ENCODE results near the gene HDDC3. TPM values are rescaled to one million over a fixed set of nuclear protein-coding genes. Genes with fewer than 3 reads are reported as not detected.
A peak's percentile ranks its signal among the peaks of the same experiment; 100 is the strongest.

The HDDC3 gene
- total and polyA plus RNA-seq, 9 of the 15 experiments (the other 6 are each of a cell fraction or from before 2014, with no cell fraction given), result 14.9 to 55.8 (median 36.9) TPM

GRCh38 chr15:90895571-90896117, 36.7 kb downstream of the HDDC3 start (continued):
- TF ChIP-seq ZNF511 (CRISPR knock-in tag; IDR thresholded peaks at IDR 0.05), result no peak
- TF ChIP-seq SNIP1 (IDR thresholded peaks at IDR 0.05; ENCODE audit: low read depth), result no peak
- no peak for TF ChIP-seq ID3 (CRISPR knock-in tag; IDR thresholded peaks at IDR 0.05)
- TF ChIP-seq ID3 (tag; IDR thresholded peaks at IDR 0.05), result no peak
- TF ChIP-seq KLF13 (tag; IDR thresholded peaks at IDR 0.05; ENCODE audit: borderline replicate concordance, low read depth), result no peak
- TF ChIP-seq E2F8 (IDR thresholded peaks at IDR 0.05; ENCODE audit: low read depth, partially characterized antibody), result no peak
- no peak for TF ChIP-seq ZKSCAN1 (IDR thresholded peaks at IDR 0.05; ENCODE audit: low read depth, low read length)
- no peak for TF ChIP-seq CHD1 (IDR thresholded peaks at IDR 0.05; ENCODE audit: low read length)
- no peak for TF ChIP-seq FOXA1 (IDR thresholded peaks at IDR 0.05; ENCODE audit: borderline replicate concordance)
- no peak for TF ChIP-seq ARID2 (IDR thresholded peaks at IDR 0.05)
- no peak for TF ChIP-seq FOXJ3 (CRISPR knock-in tag; IDR thresholded peaks at IDR 0.05)
- TF ChIP-seq NFIX (CRISPR knock-in tag; IDR thresholded peaks at IDR 0.05; ENCODE audit: low read depth), result no peak
- no peak for TF ChIP-seq ZNF707 (CRISPR knock-in tag; conservative IDR thresholded peaks at IDR 0.05)
- no peak for TF ChIP-seq RFX7 (CRISPR knock-in tag; IDR thresholded peaks at IDR 0.05)
- peak; percentile 87 for TF ChIP-seq CTBP1 (IDR thresholded peaks at IDR 0.05; ENCODE audit: borderline replicate concordance)
- peak; percentile 76 for TF ChIP-seq ARID1B (IDR thresholded peaks at IDR 0.05)
- TF ChIP-seq HOMEZ (CRISPR knock-in tag; IDR thresholded peaks at IDR 0.05), result no peak
- TF ChIP-seq PPARD (CRISPR knock-in tag; IDR thresholded peaks at IDR 0.05), result no peak
- TF ChIP-seq BRD9 (IDR thresholded peaks at IDR 0.05; ENCODE audit: low read depth, partially characterized antibody), result peak; percentile 72
- TF ChIP-seq ZNF253 (CRISPR knock-in tag; conservative IDR thresholded peaks at IDR 0.05), result no peak
- no peak for TF ChIP-seq HIVEP1 (CRISPR knock-in tag; IDR thresholded peaks at IDR 0.05)
- no peak for TF ChIP-seq SNRNP70 (optimal IDR thresholded peaks at IDR 0.05; ENCODE audit: low read depth, low read length)
- TF ChIP-seq SMAD1 (IDR thresholded peaks at IDR 0.05; ENCODE audit: low read depth, low read length, partially characterized antibody), result no peak
- no peak for TF ChIP-seq RNF2 (IDR thresholded peaks at IDR 0.05)
- no peak for TF ChIP-seq ZNF232 (CRISPR knock-in tag; IDR thresholded peaks at IDR 0.05)
- TF ChIP-seq RBM34 (IDR thresholded peaks at IDR 0.05; ENCODE audit: borderline replicate concordance, insufficient read depth, low read length), result no peak
- TF ChIP-seq TARDBP (IDR thresholded peaks at IDR 0.05), result no peak
- 0 out of 2 replicates have a peak, but pooled peaks have one; percentile 30 for TF ChIP-seq ELF4 (CRISPR knock-in tag; IDR thresholded peaks at IDR 0.05)
